K562 (cell line): ENCODE data around the gene DEDD2. TPM values are rescaled to one million over a fixed set of nuclear protein-coding genes. Genes with fewer than 3 reads are reported as not detected.

Source experiments
- DEAF1 ChIP-seq: fragments of 450-650 bp; formaldehyde crosslinking; IDR thresholded peaks from 2 replicates; pipeline ENCODE4 v1.4.0; 2020; ENCODE audit warnings: mild to moderate bottlenecking, moderate library complexity
- MLX ChIP-seq, 2 experiments: fragments of 450-650 bp in 1 of 2; sonication (generic) in 1 of 2; formaldehyde crosslinking; conservative IDR thresholded peaks; 2 replicates each; pipeline versions ENCODE4 v1.4.0 to v1.8.1; 2020 to 2022; ENCODE audit warnings: mild to moderate bottlenecking in 1 of 2, missing genetic modification reagents in 1 of 2
- PURB ChIP-seq: sonication (generic); formaldehyde crosslinking; IDR thresholded peaks from 2 replicates; pipeline ENCODE4 v1.9.0; 2021; ENCODE audit warnings: low read depth, mild to moderate bottlenecking, missing genetic modification reagents
- polyA plus RNA-seq, 8 experiments: library from polyadenylated mRNA; depleted of rRNA in 4 of 8; stranded (reverse) in 5 of 8; unstranded in 3 of 8; fragments of >200 nt; fragmentation: Nextera tagmentation in 2 of 8; fragmentation: Illumina TruSeq in 1 of 8; extraction: Ambion mirVana in 2 of 8; extraction: Trizol in 1 of 8; gene quantifications; 2 replicates each; pipeline versions ENCODE4 v1.2.1 to v1.2.3, GENCODE V29; 2011 to 2014; ENCODE audit warnings: inconsistent platforms in 1 of 8, missing spikeins in 1 of 8
- total RNA-seq, 7 experiments: library from RNA; depleted of rRNA in 6 of 7; stranded (reverse); fragments of >200 nt in 6 of 7; fragmentation: Illumina TruSeq in 2 of 7; extraction: Trizol in 2 of 7; gene quantifications; 2 replicates each; pipeline versions ENCODE4 v1.2.1 to v1.2.3, GENCODE V29; 2011 to 2021; ENCODE audit warnings: low replicate concordance in 1 of 7

Gene DEDD2
- total and polyA plus RNA-seq, 9 of the 15 experiments (the other 6 are each of a cell fraction or from before 2014, with no cell fraction given) = 4.3 to 43.0 (median 29.2) TPM

- TF ChIP-seq MLX (CRISPR knock-in tag; conservative IDR thresholded peaks at IDR 0.05) = peak in 1 of 2 experiments; percentile 63; a peak in 1 of 4 replicates
- peak; percentile 46; the same call in 1 of the 2 replicates for TF ChIP-seq DEAF1 (CRISPR knock-in tag)
- TF ChIP-seq PURB (CRISPR knock-in tag) = no peak
These were observed 27.1 kb upstream of the DEDD2 start (continued) for GRCh38 chr19:42244347-42245220.
